H1 (cell line): ENCODE results near the gene IGF1. TPM values are rescaled to one million over a fixed set of nuclear protein-coding genes. Genes with fewer than 3 reads are reported as not detected.

Experiments used
- E2F6 ChIP-seq: IDR thresholded peaks from 2 replicates; pipeline ENCODE4 v1.6.1; 2012; ENCODE audit warnings: inconsistent platforms
- NRF1 ChIP-seq: IDR thresholded peaks from 2 replicates; pipeline ENCODE4 v1.6.1; 2011; ENCODE audit warnings: mild to moderate bottlenecking, low read depth, low read length, improper control_type of control experiment
- SP4 ChIP-seq: IDR thresholded peaks from 2 replicates; pipeline ENCODE4 v1.6.1; 2012; ENCODE audit warnings: low read length, inconsistent platforms
- polyA plus RNA-seq, 7 experiments: library from polyadenylated mRNA; depleted of rRNA in 3 of 7; stranded (reverse) in 5 of 7; unstranded in 2 of 7; fragments of >200 nt in 5 of 7; fragments of 200-250 nt in 2 of 7; gene quantifications; 1 replicate in 5 of 7; 2 replicates in 1 of 7; 4 replicates in 1 of 7; pipeline versions ENCODE4 v1.2.1 to v1.2.3, GENCODE V29; 2011 to 2013; ENCODE audit warnings: missing spikeins in 2 of 7, mixed read lengths in 2 of 7
- total RNA-seq: library from RNA; stranded (reverse); fragmentation: NEBNext Ultra II Directional; extraction: Animal tissue kit (Norgen Biotek cat#: 25700); gene quantifications from 2 replicates; pipeline ENCODE4 v1.2.1, GENCODE V29; 2021

Gene IGF1
- total and polyA plus RNA-seq, 2 of the 8 experiments (the other 6 are each of a cell fraction or from before 2014, with no cell fraction given) = not detected

- no peak for TF ChIP-seq SP4
- TF ChIP-seq NRF1 = no peak
- TF ChIP-seq E2F6 = no peak
- TF ChIP-seq, all 59 proteins: peak for 0
These were observed 84.1 kb downstream of the IGF1 start (continued) for GRCh38 chr12:102396276-102396675.
